Vagina (tissue), 2 donors: ENCODE measurements around the gene LDB2. TPM values are rescaled to one million over a fixed set of nuclear protein-coding genes. Genes with fewer than 3 reads are reported as not detected.

Experiments used
- DNase-seq, 2 donors: peaks; one replicate each; pipeline ENCODE4 v3.0.0-alpha.2; 2017; ENCODE audit errors: extremely low spot score in 2 of 2
- H3K27ac ChIP-seq: fragments of 200-600 bp; sonication (generic); one replicate; pipeline ENCODE4 v1.5.1; 2019
- H3K27me3 ChIP-seq: fragments of 200-600 bp; sonication (generic); one replicate; pipeline ENCODE4 v1.5.1; 2019
- H3K36me3 ChIP-seq, 2 donors: fragments of 200-600 bp; sonication (generic); one replicate each; pipeline ENCODE4 v1.5.1; 2017 to 2019
- H3K4me1 ChIP-seq: fragments of 200-600 bp; sonication (generic); one replicate; pipeline ENCODE4 v1.5.1; 2019
- H3K4me3 ChIP-seq, 2 donors: fragments of 200-600 bp; sonication (generic); 1 replicate in 1 of 2; 2 replicates in 1 of 2; pipeline ENCODE4 v1.5.1; 2016 to 2019
- H3K9me3 ChIP-seq: fragments of 200-600 bp; sonication (generic); one replicate; pipeline ENCODE4 v1.5.1; 2019
- CTCF ChIP-seq, 3 experiments: fragments of 450-650 bp in 2 of 3; fragments of 200-600 bp in 1 of 3; sonication (generic) in 1 of 3; IDR thresholded peaks; one replicate each; pipeline ENCODE4 v1.5.1; 2017 to 2019; ENCODE audit warnings: antibody characterized with exemption in 3 of 3, mild to moderate bottlenecking in 2 of 3, moderate library complexity in 2 of 3
- POLR2A ChIP-seq, 2 donors: fragments of 450-650 bp; IDR thresholded peaks; one replicate each; pipeline ENCODE4 v1.6.1; 2017; ENCODE audit warnings: antibody characterized with exemption in 2 of 2, mild to moderate bottlenecking in 2 of 2, moderate library complexity in 2 of 2
- POLR2AphosphoS5 ChIP-seq, 2 donors: sonication (generic); formaldehyde crosslinking; IDR thresholded peaks; one replicate each; pipeline ENCODE4 v1.9.0; 2017; ENCODE audit warnings: antibody characterized with exemption in 2 of 2, mild to moderate bottlenecking in 2 of 2, low read depth in 1 of 2; ENCODE audit not compliant: insufficient read depth in 1 of 2
- intact Hi-C: fragments of 100-400 bp; cut with DNase I; formaldehyde crosslinking; loops from one replicate; pipeline ENCODE4 v1.15.1; 2023
- total RNA-seq: library from RNA; depleted of rRNA; stranded (reverse); fragments of >200 nt; gene quantifications from one replicate; pipeline ENCODE4 v1.2.3, GENCODE V29; 2016

Gene LDB2
- total RNA-seq, 1 donor from 2014 or later = 70.0 TPM

GRCh38 chr4:16472537-16472936 is 425.9 kb downstream of the LDB2 start:
- DNase-seq = no peak
- peaks cover 7% of the 10 kb centered on the region for H3K9me3 ChIP-seq
- intact Hi-C loops = no loop called here
- TF ChIP-seq POLR2AphosphoS5 (IDR thresholded peaks at IDR 0.05; ENCODE audit: insufficient read depth in 1 of 2, low read depth in 1 of 2) = peak in 1 of 2 donors; percentile 43
- TF ChIP-seq CTCF (IDR thresholded peaks at IDR 0.05) = no peak
- no peaks in the 10 kb centered on the region for H3K4me1 ChIP-seq
- H3K27ac ChIP-seq = no peak overlapping the region
- no peak overlapping the region for H3K4me3 ChIP-seq
- no peaks in the 10 kb centered on the region for H3K27me3 ChIP-seq
- no peaks in the 10 kb centered on the region for H3K36me3 ChIP-seq

- no peak overlapping the region for H3K27ac ChIP-seq
- H3K9me3 ChIP-seq = no peaks in the 10 kb centered on the region
- no peaks in the 10 kb centered on the region for H3K36me3 ChIP-seq
- no peak overlapping the region for H3K4me3 ChIP-seq
- DNase-seq = no peak
- no peak for TF ChIP-seq POLR2AphosphoS5 (IDR thresholded peaks at IDR 0.05; ENCODE audit: insufficient read depth in 1 of 2, low read depth in 1 of 2)
- TF ChIP-seq CTCF (IDR thresholded peaks at IDR 0.05) = no peak
- no peak for TF ChIP-seq POLR2A (IDR thresholded peaks at IDR 0.05)
- intact Hi-C loops = no loop called here
- H3K4me1 ChIP-seq = no peaks in the 10 kb centered on the region
- no peaks in the 10 kb centered on the region for H3K27me3 ChIP-seq
These were observed 431.4 kb downstream of the LDB2 start for GRCh38 chr4:16467061-16467460.

- Histone ChIP-seq H3K27ac (no peak overlapping the region), H3K4me1 (no peaks in the 10 kb centered on the region), H3K9me3 (no peaks in the 10 kb centered on the region), H3K36me3 (no peaks in the 10 kb centered on the region), H3K4me3 (no peak overlapping the region), H3K27me3 (no peaks in the 10 kb centered on the region)
- intact Hi-C loops = no loop called here
- no peak for DNase-seq
- no peak for TF ChIP-seq CTCF (IDR thresholded peaks at IDR 0.05)
- TF ChIP-seq POLR2A (IDR thresholded peaks at IDR 0.05) = no peak
- no peak for TF ChIP-seq POLR2AphosphoS5 (IDR thresholded peaks at IDR 0.05; ENCODE audit: insufficient read depth in 1 of 2, low read depth in 1 of 2)
These were observed 431.9 kb downstream of the LDB2 start for GRCh38 chr4:16466581-16466980.

- intact Hi-C loops = no loop called here
- H3K27me3 ChIP-seq = no peaks in the 10 kb centered on the region
- TF ChIP-seq POLR2AphosphoS5 (IDR thresholded peaks at IDR 0.05; ENCODE audit: insufficient read depth in 1 of 2, low read depth in 1 of 2) = no peak
- no peak for TF ChIP-seq CTCF (IDR thresholded peaks at IDR 0.05)
- no peak for TF ChIP-seq POLR2A (IDR thresholded peaks at IDR 0.05)
- no peaks in the 10 kb centered on the region for H3K36me3 ChIP-seq
- no peaks in the 10 kb centered on the region for H3K4me1 ChIP-seq
- H3K27ac ChIP-seq = no peak overlapping the region
- H3K4me3 ChIP-seq = no peak overlapping the region
- DNase-seq = no peak
- no peaks in the 10 kb centered on the region for H3K9me3 ChIP-seq
These were observed 433.8 kb downstream of the LDB2 start for GRCh38 chr4:16464651-16465050.

- Histone ChIP-seq H3K9me3 (no peaks in the 10 kb centered on the region), H3K27ac (no peak overlapping the region), H3K27me3 (no peaks in the 10 kb centered on the region), H3K4me1 (no peaks in the 10 kb centered on the region), H3K36me3 (no peaks in the 10 kb centered on the region), H3K4me3 (no peak overlapping the region)
- TF ChIP-seq POLR2AphosphoS5 (IDR thresholded peaks at IDR 0.05; ENCODE audit: insufficient read depth in 1 of 2, low read depth in 1 of 2) = no peak
- no peak for TF ChIP-seq POLR2A (IDR thresholded peaks at IDR 0.05)
- no peak for TF ChIP-seq CTCF (IDR thresholded peaks at IDR 0.05)
- DNase-seq = no peak
- intact Hi-C loops = no loop called here
These were observed 435.8 kb downstream of the LDB2 start for GRCh38 chr4:16462656-16463055.
